Adipocyte (in vitro differentiated cells): ENCODE measurements around the gene ZFC3H1.

Source experiments
- DNase-seq: peaks from one replicate; pipeline ENCODE4 v3.0.0-alpha.2; 2015; ENCODE audit warnings: low read depth
- H3K27me3 ChIP-seq: replicated peaks from 2 replicates; pipeline ENCODE4 v1.7.0; 2013; ENCODE audit warnings: mild to moderate bottlenecking, low read length, moderate library complexity; ENCODE audit not compliant: control insufficient read depth, insufficient read depth
- H3K36me3 ChIP-seq: 2 replicates; pipeline ENCODE4 v1.7.0; 2013; ENCODE audit warnings: low read length, mild to moderate bottlenecking, moderate library complexity; ENCODE audit not compliant: control insufficient read depth, insufficient read depth, severe bottlenecking
- H3K4me1 ChIP-seq: 2 replicates; pipeline ENCODE4 v1.7.0; 2013; ENCODE audit warnings: mild to moderate bottlenecking, low read length, moderate library complexity; ENCODE audit not compliant: control insufficient read depth, insufficient read depth
- H3K4me3 ChIP-seq: 2 replicates; pipeline ENCODE4 v1.7.0; 2013; ENCODE audit warnings: mild to moderate bottlenecking, low read length, moderate library complexity
- H3K9ac ChIP-seq: 2 replicates; pipeline ENCODE4 v1.7.0; 2013; ENCODE audit warnings: mild to moderate bottlenecking, low read length, moderate library complexity
- H3K9me3 ChIP-seq: 2 replicates; pipeline ENCODE4 v1.7.0; 2013; ENCODE audit warnings: mild to moderate bottlenecking, low read length, moderate library complexity; ENCODE audit not compliant: control insufficient read depth

Gene ZFC3H1

GRCh38 chr12:71671816-71672215 is 8.2 kb upstream of the ZFC3H1 start:
- Histone ChIP-seq H3K4me3 (no peak overlapping the region), H3K27me3 (no peaks in the 10 kb centered on the region), H3K9ac (no peak overlapping the region), H3K36me3 (no peaks in the 10 kb centered on the region), H3K4me1 (no peaks in the 10 kb centered on the region), H3K9me3 (no peaks in the 10 kb centered on the region)
- DNase-seq: no peak

DNA sequence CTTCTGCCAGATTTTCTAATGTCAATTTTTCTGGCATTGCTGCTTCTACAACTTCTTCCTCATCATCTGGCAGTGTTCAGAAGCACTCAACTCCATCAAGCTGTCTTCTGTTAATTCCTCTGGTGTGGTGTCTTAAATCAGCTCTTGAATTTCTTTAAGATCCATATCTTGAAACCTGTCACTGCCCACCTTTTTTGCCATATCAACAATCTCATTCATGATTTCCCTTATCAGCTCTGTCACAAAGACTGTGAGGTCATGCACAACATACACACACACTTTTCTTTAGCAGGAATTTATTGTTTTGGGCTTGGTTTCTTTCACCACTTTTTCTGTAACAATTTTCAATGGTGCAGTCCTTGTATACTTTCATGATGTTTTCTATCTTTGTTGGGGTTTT is 7.7 kb upstream of the ZFC3H1 start:
- no peaks in the 10 kb centered on the region for H3K4me1 ChIP-seq
- H3K9me3 ChIP-seq: no peaks in the 10 kb centered on the region
- no peaks in the 10 kb centered on the region for H3K36me3 ChIP-seq
- no peak for DNase-seq
- H3K4me3 ChIP-seq: no peak overlapping the region
- H3K9ac ChIP-seq: no peak overlapping the region
- no peaks in the 10 kb centered on the region for H3K27me3 ChIP-seq

DNA sequence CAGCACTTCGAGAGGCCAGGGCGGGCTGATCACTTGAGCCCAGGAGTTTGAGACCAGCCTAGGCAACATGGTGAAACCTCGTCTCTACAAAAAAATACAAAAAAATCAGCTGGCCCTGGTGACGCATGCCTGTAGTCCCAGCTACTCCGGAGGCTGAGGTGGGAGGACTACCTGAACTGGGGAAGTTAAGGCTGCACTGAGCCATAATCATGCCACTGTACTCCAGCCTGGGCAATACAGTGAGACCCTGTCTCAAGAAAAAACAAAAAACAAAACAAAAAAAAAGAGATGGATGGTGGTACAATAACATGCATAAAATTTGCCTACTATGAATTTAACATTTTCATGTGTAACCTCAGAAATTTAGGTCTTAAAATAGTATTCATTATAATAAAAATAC is 2.6 kb upstream of the ZFC3H1 start:
- Histone ChIP-seq H3K9ac (no peak overlapping the region), H3K9me3 (no peaks in the 10 kb centered on the region), H3K36me3 (no peaks in the 10 kb centered on the region), H3K4me3 (no peak overlapping the region), H3K27me3 (no peaks in the 10 kb centered on the region), H3K4me1 (peaks cover 14% of the 10 kb centered on the region)
- no peak for DNase-seq

DNA sequence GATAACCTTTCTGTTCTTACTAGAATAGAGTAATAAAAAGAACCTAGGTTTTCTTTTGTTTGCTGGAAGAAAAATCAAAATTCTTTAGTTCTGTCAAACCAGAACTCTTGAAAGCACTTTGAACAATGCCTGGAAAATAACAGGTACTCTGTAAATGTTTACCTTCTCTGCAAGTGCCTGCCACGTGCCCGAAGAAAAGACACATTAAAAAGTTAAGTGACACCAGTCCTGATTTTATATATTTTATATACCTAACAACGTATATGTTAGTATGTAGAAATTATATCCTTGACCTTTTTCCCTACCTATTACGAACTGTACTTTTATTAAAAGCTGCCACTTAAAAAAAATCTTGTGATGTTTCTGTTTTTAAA is 1.4 kb upstream of the ZFC3H1 start:
- Histone ChIP-seq H3K9ac (peak overlapping the region; percentile 99), H3K4me3 (peak overlapping the region; percentile 99), H3K4me1 (peaks cover 21% of the 10 kb centered on the region), H3K9me3 (no peaks in the 10 kb centered on the region), H3K36me3 (peaks cover 5% of the 10 kb centered on the region), H3K27me3 (no peaks in the 10 kb centered on the region)
- no peak for DNase-seq

DNA sequence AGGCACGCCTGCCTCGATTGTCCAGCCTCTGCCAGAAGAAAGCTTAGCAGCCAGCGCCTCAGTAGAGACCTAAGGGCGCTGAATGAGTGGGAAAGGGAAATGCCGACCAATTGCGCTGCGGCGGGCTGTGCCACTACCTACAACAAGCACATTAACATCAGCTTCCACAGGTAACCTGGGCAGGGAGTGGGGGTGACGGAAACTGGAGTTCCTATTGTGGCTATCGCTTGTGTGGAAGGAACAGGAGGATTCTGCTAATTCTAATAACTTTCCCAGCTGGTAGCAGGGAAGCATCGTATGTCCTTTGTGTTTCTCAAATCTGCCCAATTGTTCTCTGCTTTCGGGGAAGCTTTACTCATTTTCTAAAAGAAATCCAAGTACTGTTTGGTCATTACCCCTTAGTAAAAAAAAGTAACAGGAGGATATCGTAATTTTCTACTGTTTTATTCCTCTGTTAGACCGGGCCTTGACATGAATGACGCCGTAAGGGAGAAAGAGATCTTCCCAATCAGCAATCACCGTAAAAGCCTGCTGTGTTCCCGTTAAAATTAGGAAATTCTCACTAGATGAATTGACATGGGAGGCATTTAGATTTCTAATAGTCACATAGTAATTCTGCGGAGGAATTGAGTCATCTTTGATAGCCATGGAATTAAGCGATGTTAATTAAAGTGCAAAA is 902 bp upstream of the ZFC3H1 start:
- peak overlapping the region; percentile 99 for H3K4me3 ChIP-seq
- H3K4me1 ChIP-seq: peaks cover 26% of the 10 kb centered on the region
- peak; percentile 56 for DNase-seq
- H3K9ac ChIP-seq: peak overlapping the region; percentile 99
- no peaks in the 10 kb centered on the region for H3K27me3 ChIP-seq
- peaks cover 10% of the 10 kb centered on the region for H3K36me3 ChIP-seq
- no peaks in the 10 kb centered on the region for H3K9me3 ChIP-seq

GRCh38 chr12:71662849-71663560 is 643 bp downstream of the ZFC3H1 start:
- Histone ChIP-seq H3K4me3 (peak overlapping the region; percentile 99), H3K9me3 (no peaks in the 10 kb centered on the region), H3K9ac (peak overlapping the region; percentile 99), H3K36me3 (peaks cover 26% of the 10 kb centered on the region), H3K4me1 (peaks cover 32% of the 10 kb centered on the region), H3K27me3 (no peaks in the 10 kb centered on the region)
- DNase-seq: peak; percentile 86

DNA sequence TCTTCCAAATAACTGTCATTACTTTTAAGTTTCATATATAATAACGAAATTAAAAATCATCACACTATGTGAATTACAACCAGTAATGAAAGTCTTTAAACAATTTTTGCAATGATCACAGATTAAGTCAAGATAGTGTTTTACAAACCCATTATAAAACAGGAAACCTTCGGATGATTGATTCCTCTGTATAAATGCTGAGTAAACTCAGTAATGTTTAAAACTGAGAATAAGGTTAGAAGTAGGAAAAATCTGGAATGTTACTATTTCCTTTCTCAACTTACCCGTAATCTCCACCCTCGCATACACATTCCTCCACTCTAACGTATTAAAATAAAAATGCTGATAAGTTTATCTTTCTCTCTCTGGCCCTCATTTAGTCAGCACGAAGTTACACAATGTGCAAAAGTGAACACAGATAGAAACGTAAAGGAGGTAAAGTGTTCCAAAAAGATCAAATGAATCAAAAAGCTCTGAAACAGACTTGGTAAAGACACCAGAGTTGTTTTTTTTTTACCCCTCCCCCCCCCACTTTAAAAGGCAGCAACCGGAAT is 1.6 kb downstream of the ZFC3H1 start:
- DNase-seq: peak; percentile 79
- H3K4me1 ChIP-seq: peaks cover 32% of the 10 kb centered on the region
- peak overlapping the region; percentile 99 for H3K4me3 ChIP-seq
- H3K9me3 ChIP-seq: no peaks in the 10 kb centered on the region
- H3K9ac ChIP-seq: peak overlapping the region; percentile 99
- H3K27me3 ChIP-seq: no peaks in the 10 kb centered on the region
- H3K36me3 ChIP-seq: peaks cover 35% of the 10 kb centered on the region

DNA sequence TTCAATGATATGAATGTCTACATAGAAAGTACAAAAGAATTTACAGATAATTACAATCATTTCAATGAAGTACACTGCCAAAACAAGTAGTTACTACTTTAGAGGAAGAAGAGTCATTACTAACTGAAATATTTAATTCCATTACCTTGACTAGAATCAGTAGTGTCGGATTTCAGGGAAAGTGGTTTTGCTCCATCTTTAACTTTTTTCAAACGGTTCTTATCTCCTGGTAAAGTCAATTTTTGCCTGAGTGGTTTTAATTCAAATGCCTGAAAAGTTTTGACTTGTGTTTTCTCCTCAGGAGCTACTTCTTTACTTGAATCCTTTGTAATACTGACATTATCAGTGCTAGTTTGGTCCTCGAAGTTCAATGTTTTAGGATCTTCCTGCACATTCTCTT is 6.9 kb downstream of the ZFC3H1 start:
- no peak for DNase-seq
- H3K9me3 ChIP-seq: peaks cover 9% of the 10 kb centered on the region
- no peak overlapping the region for H3K4me3 ChIP-seq
- peaks cover 82% of the 10 kb centered on the region for H3K36me3 ChIP-seq
- no peak overlapping the region for H3K9ac ChIP-seq
- H3K4me1 ChIP-seq: peaks cover 31% of the 10 kb centered on the region
- no peaks in the 10 kb centered on the region for H3K27me3 ChIP-seq

- Histone ChIP-seq H3K9me3 (peaks cover 9% of the 10 kb centered on the region), H3K9ac (no peak overlapping the region), H3K4me1 (peaks cover 26% of the 10 kb centered on the region), H3K27me3 (no peaks in the 10 kb centered on the region), H3K4me3 (peak overlapping the region; percentile 20), H3K36me3 (peaks cover 88% of the 10 kb centered on the region)
- no peak for DNase-seq
These were observed 7.7 kb downstream of the ZFC3H1 start for GRCh38 chr12:71655907-71656306.

DNA sequence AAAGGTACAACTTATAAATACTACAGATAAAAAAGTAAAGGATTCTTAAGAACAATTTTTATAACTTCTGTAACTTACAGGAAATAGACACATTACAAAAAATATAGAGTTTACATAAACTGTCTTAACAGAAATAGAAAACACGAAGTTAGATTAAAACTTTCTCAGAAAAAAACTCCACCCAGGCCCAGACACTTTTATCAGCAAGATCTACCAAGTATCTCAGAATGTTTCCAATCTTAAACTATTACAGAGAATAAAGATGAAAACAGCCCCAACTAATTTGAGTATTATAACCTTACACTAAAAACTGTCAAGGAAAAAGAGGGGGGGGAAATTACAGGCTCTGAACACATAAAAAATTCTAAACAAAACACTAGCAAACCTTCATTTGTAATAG is 8.2 kb downstream of the ZFC3H1 start:
- Histone ChIP-seq H3K9me3 (peaks cover 9% of the 10 kb centered on the region), H3K4me1 (peaks cover 24% of the 10 kb centered on the region), H3K27me3 (no peaks in the 10 kb centered on the region), H3K4me3 (peak overlapping the region; percentile 20), H3K9ac (no peak overlapping the region), H3K36me3 (peaks cover 92% of the 10 kb centered on the region)
- DNase-seq: no peak

DNA sequence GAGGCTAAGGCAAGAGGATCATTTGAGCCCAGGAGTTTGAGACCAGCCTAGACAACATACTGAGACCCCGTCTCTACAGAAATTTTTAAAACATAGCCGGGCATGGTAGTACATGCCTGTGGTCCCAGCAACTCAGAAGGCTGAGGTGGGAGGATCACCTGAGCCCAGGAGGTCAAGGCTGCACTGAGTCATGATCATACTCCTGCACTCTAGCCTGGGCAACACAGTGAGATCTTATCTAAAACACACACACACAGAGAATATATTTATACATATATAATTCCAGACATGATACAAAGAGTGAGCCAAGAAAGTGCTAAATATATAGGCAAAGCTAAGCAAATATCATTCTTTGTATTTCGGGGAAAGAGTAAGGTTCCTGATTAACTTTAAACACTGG is 9.4 kb downstream of the ZFC3H1 start:
- Histone ChIP-seq H3K9me3 (peaks cover 9% of the 10 kb centered on the region), H3K9ac (no peak overlapping the region), H3K4me1 (peaks cover 11% of the 10 kb centered on the region), H3K27me3 (no peaks in the 10 kb centered on the region), H3K4me3 (no peak overlapping the region), H3K36me3 (peaks cover 92% of the 10 kb centered on the region)
- no peak for DNase-seq
